GM12874 (cell line): ENCODE measurements around the gene CTTNBP2.

Experiments
- CTCF ChIP-seq: IDR thresholded peaks from 2 replicates; pipeline ENCODE4 v1.5.1; 2011; ENCODE audit warnings: low read depth, mild to moderate bottlenecking, control low read depth, low read length, moderate library complexity; ENCODE audit not compliant: insufficient read depth

Gene CTTNBP2

GRCh38 chr7:117808910-117809705, 64.1 kb downstream of the CTTNBP2 start:
- no peak for TF ChIP-seq CTCF

- no peak for TF ChIP-seq CTCF
These were observed 64.9 kb downstream of the CTTNBP2 start for GRCh38 chr7:117808341-117808757.

GRCh38 chr7:117807676-117808075, 65.6 kb downstream of the CTTNBP2 start:
- no peak for TF ChIP-seq CTCF

GRCh38 chr7:117806011-117806410, 67.2 kb downstream of the CTTNBP2 start:
- no peak for TF ChIP-seq CTCF

GRCh38 chr7:117805241-117805640, 68.0 kb downstream of the CTTNBP2 start:
- TF ChIP-seq CTCF: no peak

- no peak for TF ChIP-seq CTCF
These were observed 69.8 kb downstream of the CTTNBP2 start for GRCh38 chr7:117803476-117803875.

- TF ChIP-seq CTCF: no peak
These were observed 70.6 kb downstream of the CTTNBP2 start for GRCh38 chr7:117802660-117803059.
